HG02623 (cell line): ENCODE data around the gene IGF2BP3.

ENCODE experiments used
- ATAC-seq: cut with Tn5 transposase; IDR thresholded peaks from one replicate; pipeline ENCODE4 v1.9.1; 2021; ENCODE audit warnings: moderate library complexity; ENCODE audit not compliant: unreplicated experiment

The IGF2BP3 gene

GRCh38 chr7:23380961-23381360, 89.3 kb downstream of the IGF2BP3 start:
- ATAC-seq = no peak

- ATAC-seq = no peak
Observed at GRCh38 chr7:23380556-23380955, 89.7 kb downstream of the IGF2BP3 start.

GRCh38 chr7:23378996-23379395, 91.3 kb downstream of the IGF2BP3 start:
- no peak for ATAC-seq

- no peak for ATAC-seq
Observed at GRCh38 chr7:23377134-23377533, 93.2 kb downstream of the IGF2BP3 start.

GRCh38 chr7:23373151-23374004, 96.9 kb downstream of the IGF2BP3 start:
- ATAC-seq = peak; percentile 70

GRCh38 chr7:23372611-23373010, 97.7 kb downstream of the IGF2BP3 start:
- ATAC-seq = no peak

GRCh38 chr7:23371654-23372053, 98.6 kb downstream of the IGF2BP3 start:
- ATAC-seq = no peak

- no peak for ATAC-seq
Observed at GRCh38 chr7:23369695-23370404, 100.4 kb downstream of the IGF2BP3 start.

- no peak for ATAC-seq
Observed at GRCh38 chr7:23369100-23369499, 101.2 kb downstream of the IGF2BP3 start.

- ATAC-seq = no peak
Observed at GRCh38 chr7:23358152-23358674, 112.1 kb downstream of the IGF2BP3 start.

- no peak for ATAC-seq
Observed at GRCh38 chr7:23357190-23358093, 112.8 kb downstream of the IGF2BP3 start.

- ATAC-seq = no peak
Observed at GRCh38 chr7:23356726-23357125, 113.6 kb downstream of the IGF2BP3 start.

- ATAC-seq = no peak
Observed at GRCh38 chr7:23356168-23356567, 114.1 kb downstream of the IGF2BP3 start.

GRCh38 chr7:23353172-23353571, 117.1 kb downstream of the IGF2BP3 start:
- ATAC-seq = peak; percentile 42

- no peak for ATAC-seq
Observed at GRCh38 chr7:23350466-23350865, 119.8 kb downstream of the IGF2BP3 start.

GRCh38 chr7:23349484-23350157, 120.7 kb downstream of the IGF2BP3 start:
- no peak for ATAC-seq

- no peak for ATAC-seq
Observed at GRCh38 chr7:23347682-23348180, 122.6 kb downstream of the IGF2BP3 start.

- no peak for ATAC-seq
Observed at GRCh38 chr7:23347033-23347681, 123.1 kb downstream of the IGF2BP3 start.

GRCh38 chr7:23346316-23346715, 124.0 kb downstream of the IGF2BP3 start:
- no peak for ATAC-seq

- ATAC-seq = no peak
Observed at GRCh38 chr7:23345601-23346000, 124.7 kb downstream of the IGF2BP3 start.
